Midbrain (tissue), 1 donor: ENCODE data around the gene NPW.
"Not testable (repeated sequence)": the region's sequence is repeated elsewhere in the genome, so short reads cannot be mapped to it uniquely, and the experiment has no call there.

Experiments
- DNase-seq: peaks from one replicate; lab custom pipeline; 2025; lab: John Stamatoyannopoulos, UW

The NPW gene

GRCh38 chr16:2023092-2024031, 3.8 kb downstream of the NPW start:
- DNase-seq = peak; percentile 92

- DNase-seq = no peak
Observed at GRCh38 chr16:2024032-2024420, 4.4 kb downstream of the NPW start.

DNA sequence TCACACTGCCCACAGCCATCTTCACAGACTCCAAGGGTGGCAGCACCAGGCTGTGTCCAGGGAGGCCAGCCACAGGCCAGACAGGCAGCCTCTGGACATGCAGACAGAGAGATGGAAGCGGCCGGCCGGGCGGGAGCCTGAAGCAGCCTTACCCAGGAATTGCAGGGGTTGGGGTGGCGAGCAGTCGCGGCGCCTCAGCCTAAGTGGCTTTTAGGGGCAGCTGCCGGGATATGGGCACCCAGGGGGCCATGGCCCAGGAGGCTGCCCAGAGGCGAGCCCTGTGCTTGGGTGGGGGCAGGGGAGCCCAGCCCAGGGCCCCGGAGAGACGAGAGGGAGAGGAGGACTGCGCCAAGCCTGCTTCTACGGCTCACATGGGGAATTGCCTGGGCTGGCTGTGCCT, 5.7 kb downstream of the NPW start:
- no peak for DNase-seq

- DNase-seq = no peak
Observed at GRCh38 chr16:2025878-2026460, 6.4 kb downstream of the NPW start.

- DNase-seq = no peak
Observed at GRCh38 chr16:2026461-2027023, 7.0 kb downstream of the NPW start, which contains the start of gene NHERF2. TSS of gene NHERF2 (plus strand) at chr16:2026902. CDS start at chr16:2027006, 104 bp downstream.

GRCh38 chr16:2027024-2028010, 7.7 kb downstream of the NPW start:
- no peak for DNase-seq

GRCh38 chr16:2028146-2028545, 8.6 kb downstream of the NPW start:
- DNase-seq = no peak

GRCh38 chr16:2028620-2029220, 9.1 kb downstream of the NPW start:
- no peak for DNase-seq

- no peak for DNase-seq
Observed at GRCh38 chr16:2029350-2029749, 9.8 kb downstream of the NPW start.

GRCh38 chr16:2030036-2030435, 10.5 kb downstream of the NPW start:
- DNase-seq = no peak

DNA sequence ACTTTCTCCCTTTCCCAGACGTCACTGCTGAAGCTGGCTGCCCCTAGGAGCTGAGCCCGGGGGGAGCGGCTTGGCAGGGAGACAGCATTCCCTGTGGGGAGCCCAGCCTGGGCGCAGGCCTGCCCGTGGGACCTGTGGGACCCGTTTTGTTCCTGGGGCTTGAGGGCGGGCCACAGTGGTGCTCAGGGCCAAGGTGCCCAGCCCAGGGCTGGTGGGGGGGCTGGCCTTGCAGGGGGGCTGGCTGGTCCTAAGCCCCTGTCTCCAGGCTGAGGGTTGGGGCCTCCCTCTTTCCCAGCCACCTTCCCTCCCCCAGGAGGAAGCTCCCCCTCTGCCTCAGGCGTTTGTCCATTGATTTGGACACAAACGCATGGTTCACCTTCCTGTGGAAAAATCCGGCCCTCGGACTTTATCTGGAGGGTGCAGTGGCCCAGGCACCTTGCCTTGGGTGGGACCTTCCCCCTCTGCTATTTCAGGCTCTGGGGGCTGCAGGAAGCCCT, 11.5 kb downstream of the NPW start:
- DNase-seq = no peak

GRCh38 chr16:2032285-2033056, 12.9 kb downstream of the NPW start:
- peak; percentile 10 for DNase-seq

- DNase-seq = peak; percentile 91
Observed at GRCh38 chr16:2033057-2033908, 13.7 kb downstream of the NPW start.

- not testable (repeated sequence) for DNase-seq
Observed at GRCh38 chr16:2033909-2034695, 14.5 kb downstream of the NPW start.

- no peak for DNase-seq
Observed at GRCh38 chr16:2034696-2035430, 15.3 kb downstream of the NPW start.

DNA sequence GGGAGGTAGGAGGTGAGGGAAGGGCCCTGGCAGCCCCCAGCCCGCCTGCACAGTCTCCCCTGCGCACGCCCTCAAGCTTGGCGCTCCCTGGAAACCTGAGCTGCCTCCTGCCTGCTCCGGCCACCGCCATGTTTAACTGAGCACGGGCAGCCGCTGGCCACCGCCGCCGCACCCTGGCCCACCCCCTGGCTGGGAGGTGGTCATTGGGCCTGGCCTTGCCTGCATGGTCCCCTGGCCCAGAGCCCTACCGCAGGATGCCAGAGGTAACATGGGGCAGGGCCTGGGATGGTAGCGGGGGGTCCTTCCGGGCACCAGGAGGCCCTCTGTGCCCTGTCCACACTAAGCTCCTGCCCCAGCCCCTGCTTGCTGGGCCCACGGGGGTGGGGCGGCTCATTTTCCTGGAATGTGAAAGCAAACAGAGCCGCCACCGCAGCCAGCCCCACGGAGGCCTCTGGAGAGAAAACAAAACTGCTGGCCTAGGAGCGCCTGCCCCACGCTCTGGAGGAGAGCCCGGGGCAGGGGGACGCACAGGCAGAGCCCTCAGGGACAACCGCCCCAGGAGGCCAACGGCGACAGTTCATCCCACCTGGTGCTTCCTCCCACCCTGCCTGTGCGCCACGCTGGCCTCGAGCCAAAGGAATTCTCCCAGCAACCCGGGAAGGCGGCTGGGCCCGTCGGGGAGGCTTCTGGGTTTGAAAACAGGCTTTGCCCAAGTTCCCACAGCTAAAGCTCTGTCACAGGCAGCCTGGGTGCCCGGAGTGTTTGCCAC, 16.0 kb downstream of the NPW start:
- DNase-seq = no peak
